Mesendoderm (in vitro differentiated cells): ENCODE measurements around the gene PDK2.

Source experiments
- DNase-seq: peaks from one replicate; pipeline ENCODE4 v3.0.0; 2013
- H2AK5ac ChIP-seq: 2 replicates; pipeline ENCODE4 v1.6.1; 2013; ENCODE audit warnings: low read length, inconsistent platforms
- H2BK120ac ChIP-seq: 2 replicates; pipeline ENCODE4 v1.6.1; 2013; ENCODE audit warnings: low read depth, mild to moderate bottlenecking, low read length, moderate library complexity, mixed read lengths
- H2BK15ac ChIP-seq: replicated peaks from 2 replicates; pipeline ENCODE4 v1.6.1; 2013; ENCODE audit warnings: low read depth, mild to moderate bottlenecking, moderate library complexity
- H2BK5ac ChIP-seq: 2 replicates; pipeline ENCODE4 v1.6.1; 2013; ENCODE audit warnings: low read length, inconsistent platforms
- H3K18ac ChIP-seq: 2 replicates; pipeline ENCODE4 v1.6.1; 2013; ENCODE audit warnings: mild to moderate bottlenecking, low read length, mixed read lengths
- H3K23ac ChIP-seq: one replicate; pipeline ENCODE4 v1.6.1; 2013; ENCODE audit warnings: low read length
- H3K27ac ChIP-seq: 2 replicates; pipeline ENCODE4 v1.5.1; 2013; ENCODE audit warnings: low read depth, mild to moderate bottlenecking, inconsistent platforms, low read length, moderate library complexity
- H3K27me3 ChIP-seq: 2 replicates; pipeline ENCODE4 v1.6.1; 2013; ENCODE audit warnings: low read length, control low read depth, mild to moderate bottlenecking, inconsistent platforms; ENCODE audit not compliant: insufficient read depth, poor library complexity
- H3K36me3 ChIP-seq: 2 replicates; pipeline ENCODE4 v1.6.1; 2013; ENCODE audit warnings: low read length, inconsistent platforms; ENCODE audit not compliant: control insufficient read depth, insufficient read depth
- H3K4ac ChIP-seq: one replicate; pipeline ENCODE4 v1.6.1; 2013; ENCODE audit warnings: low read depth, mild to moderate bottlenecking, low read length, moderate library complexity
- H3K4me1 ChIP-seq: 2 replicates; pipeline ENCODE4 v1.6.1; 2013; ENCODE audit warnings: low read depth, low read length, inconsistent platforms; ENCODE audit not compliant: control insufficient read depth
- H3K4me2 ChIP-seq: 2 replicates; pipeline ENCODE4 v1.6.1; 2013; ENCODE audit warnings: low read length
- H3K4me3 ChIP-seq: 2 replicates; pipeline ENCODE4 v1.5.1; 2013; ENCODE audit warnings: mild to moderate bottlenecking, low read length
- H3K56ac ChIP-seq: one replicate; pipeline ENCODE4 v1.6.1; 2013; ENCODE audit warnings: low read length
- H3K79me1 ChIP-seq: 2 replicates; pipeline ENCODE4 v1.6.1; 2013; ENCODE audit warnings: low read length, inconsistent platforms
- H3K79me2 ChIP-seq: 2 replicates; pipeline ENCODE4 v1.6.1; 2013; ENCODE audit warnings: mild to moderate bottlenecking, low read length; ENCODE audit not compliant: control insufficient read depth, insufficient read depth
- H3K9ac ChIP-seq: 2 replicates; pipeline ENCODE4 v1.6.1; 2013; ENCODE audit warnings: low read length, inconsistent platforms
- H4K5ac ChIP-seq: one replicate; pipeline ENCODE4 v1.6.1; 2013; ENCODE audit warnings: low read length
- H4K8ac ChIP-seq: one replicate; pipeline ENCODE4 v1.6.1; 2013; ENCODE audit warnings: low read depth, mild to moderate bottlenecking, control low read depth, low read length, moderate library complexity
- WGBS: extraction: QIAGEN DNeasy Blood & Tissue Kit; methylation state at CpG from one replicate; pipeline ENCODE4 v1.1.7; 2013; ENCODE audit warnings: low lambda C conversion rate, missing lambda C conversion rate; ENCODE audit not compliant: insufficient coverage; ENCODE audit errors: extremely low coverage; 5-methylcytosine and 5-hydroxymethylcytosine counted together

The PDK2 gene

DNA sequence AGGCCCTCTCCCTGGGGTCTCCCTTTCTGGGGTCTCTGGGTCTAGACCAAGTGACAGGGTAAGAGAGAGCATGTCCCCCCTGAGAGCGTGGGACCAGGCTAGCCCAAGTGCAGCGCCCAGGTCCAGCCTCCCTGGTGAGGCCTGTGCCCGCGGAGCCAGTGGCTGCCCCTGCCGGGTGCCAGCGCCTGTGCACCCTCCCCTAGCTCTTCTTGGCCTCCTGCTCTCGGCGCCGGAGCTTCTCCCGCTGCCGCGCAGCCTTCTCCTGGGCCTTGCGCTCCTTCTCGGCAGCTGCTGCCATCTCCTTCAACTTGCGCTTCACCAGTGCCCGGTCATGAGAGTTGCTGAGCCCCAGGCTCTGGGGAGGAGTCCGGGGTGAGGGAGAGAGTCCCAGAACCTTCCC lies 17.5 kb downstream of the PDK2 start:
- H4K5ac ChIP-seq, result no peak overlapping the region
- H3K56ac ChIP-seq, result no peak overlapping the region
- H3K4me3 ChIP-seq, result no peak overlapping the region
- no peak overlapping the region for H2BK5ac ChIP-seq
- H3K79me2 ChIP-seq, result no peaks in the 10 kb centered on the region
- H3K27ac ChIP-seq, result no peak overlapping the region
- H2AK5ac ChIP-seq, result no peak overlapping the region
- no peak overlapping the region for H3K23ac ChIP-seq
- no CpG with 5 or more reads among the region's 17 CpGs for WGBS
- no peak overlapping the region for H3K18ac ChIP-seq
- no peak overlapping the region for H3K4ac ChIP-seq
- no peak overlapping the region for H4K8ac ChIP-seq
- no peaks in the 10 kb centered on the region for H3K79me1 ChIP-seq
- no peak overlapping the region for H3K4me2 ChIP-seq
- no peaks in the 10 kb centered on the region for H3K36me3 ChIP-seq
- H2BK120ac ChIP-seq, result no peak overlapping the region
- H3K9ac ChIP-seq, result no peak overlapping the region
- no peaks in the 10 kb centered on the region for H3K27me3 ChIP-seq
- peaks cover 2% of the 10 kb centered on the region for H3K4me1 ChIP-seq
- no peak overlapping the region for H2BK15ac ChIP-seq
- DNase-seq, result no peak

DNA sequence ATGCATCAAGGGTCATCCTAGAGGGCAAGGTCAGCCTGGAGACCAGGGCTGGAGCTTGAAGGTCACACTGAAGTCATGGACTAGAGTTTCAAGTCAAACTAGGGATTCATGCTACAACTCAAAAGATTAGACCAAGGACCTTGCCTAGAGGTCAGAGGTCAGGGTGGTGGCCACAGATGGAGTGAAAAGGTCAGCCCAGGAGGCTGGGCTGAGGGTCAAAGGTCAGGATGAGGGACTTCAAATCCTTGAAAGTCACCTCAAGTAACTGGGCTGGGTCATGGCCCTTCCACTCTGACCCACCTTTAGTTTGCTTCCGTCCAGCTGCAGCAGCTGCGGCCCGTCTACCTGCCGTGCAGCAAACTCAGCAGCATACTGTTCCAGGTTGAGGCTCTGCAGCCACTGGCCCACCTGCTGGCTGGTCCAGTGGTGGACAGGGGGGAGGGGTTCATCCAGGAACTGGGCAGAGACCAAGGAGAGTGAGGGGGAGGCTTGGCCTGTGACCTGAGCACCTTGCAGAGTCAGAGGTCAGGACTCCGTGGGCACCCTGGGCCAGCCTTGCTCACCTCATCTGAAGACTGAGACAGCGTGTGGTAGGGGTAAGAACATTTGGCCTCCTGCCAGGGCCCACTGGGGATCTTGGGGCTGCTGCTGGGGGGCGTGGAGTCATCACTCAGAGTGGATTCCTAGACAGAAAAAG lies 18.6 kb downstream of the PDK2 start:
- no peak overlapping the region for H4K5ac ChIP-seq
- no peak overlapping the region for H3K4ac ChIP-seq
- peak overlapping the region; percentile 34 for H3K56ac ChIP-seq
- no peaks in the 10 kb centered on the region for H3K79me2 ChIP-seq
- no peak overlapping the region for H2BK120ac ChIP-seq
- H3K79me1 ChIP-seq, result no peaks in the 10 kb centered on the region
- no peak overlapping the region for H3K4me3 ChIP-seq
- H2BK15ac ChIP-seq, result no peak overlapping the region
- H3K18ac ChIP-seq, result no peak overlapping the region
- no peak overlapping the region for H4K8ac ChIP-seq
- H3K27me3 ChIP-seq, result no peaks in the 10 kb centered on the region
- no peak overlapping the region for H3K27ac ChIP-seq
- no peaks in the 10 kb centered on the region for H3K36me3 ChIP-seq
- no peak overlapping the region for H3K23ac ChIP-seq
- H2BK5ac ChIP-seq, result no peak overlapping the region
- no peak overlapping the region for H3K9ac ChIP-seq
- no peak for DNase-seq
- H3K4me2 ChIP-seq, result no peak overlapping the region
- H3K4me1 ChIP-seq, result peaks cover 2% of the 10 kb centered on the region
- no CpG with 5 or more reads among the region's 7 CpGs for WGBS
- no peak overlapping the region for H2AK5ac ChIP-seq

GRCh38 chr17:50114401-50114800 lies 19.2 kb downstream of the PDK2 start:
- H3K4me1 ChIP-seq, result peaks cover 2% of the 10 kb centered on the region
- H4K5ac ChIP-seq, result no peak overlapping the region
- H3K23ac ChIP-seq, result no peak overlapping the region
- WGBS, result no CpG with 5 or more reads among the region's 4 CpGs
- no peak overlapping the region for H2BK15ac ChIP-seq
- no peak overlapping the region for H2BK120ac ChIP-seq
- no peak overlapping the region for H3K9ac ChIP-seq
- no peak overlapping the region for H3K4me2 ChIP-seq
- H3K4ac ChIP-seq, result no peak overlapping the region
- no peaks in the 10 kb centered on the region for H3K79me2 ChIP-seq
- no peak overlapping the region for H3K18ac ChIP-seq
- no peak overlapping the region for H2AK5ac ChIP-seq
- DNase-seq, result no peak
- H3K27ac ChIP-seq, result no peak overlapping the region
- no peak overlapping the region for H3K4me3 ChIP-seq
- no peak overlapping the region for H3K56ac ChIP-seq
- no peak overlapping the region for H4K8ac ChIP-seq
- H3K79me1 ChIP-seq, result no peaks in the 10 kb centered on the region
- no peaks in the 10 kb centered on the region for H3K27me3 ChIP-seq
- no peak overlapping the region for H2BK5ac ChIP-seq
- no peaks in the 10 kb centered on the region for H3K36me3 ChIP-seq

DNA sequence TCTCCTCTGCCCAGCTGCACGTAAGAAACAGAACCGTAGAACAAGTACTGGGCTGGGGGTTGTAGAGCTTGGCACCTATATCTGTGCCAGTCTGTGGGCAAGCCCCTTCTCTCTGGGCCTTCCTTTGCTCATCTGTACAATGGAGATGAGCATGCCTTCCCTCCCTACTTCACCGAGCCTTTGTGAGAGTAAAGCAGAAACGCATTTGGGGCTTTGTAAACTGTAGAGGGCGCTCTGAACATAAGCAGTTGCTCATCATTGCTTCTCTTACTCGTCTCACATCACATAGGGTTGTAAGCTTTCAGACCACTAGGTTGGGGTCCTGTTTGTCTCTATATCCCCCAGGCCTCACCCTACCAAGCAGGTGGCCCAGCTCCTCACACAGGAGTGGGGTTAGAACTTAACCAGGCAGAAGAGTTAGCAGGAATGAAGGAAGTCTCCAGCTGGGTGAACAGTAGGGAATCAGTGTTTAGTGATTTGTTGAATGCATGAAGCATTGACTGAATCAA lies 19.8 kb downstream of the PDK2 start:
- Histone ChIP-seq H3K9ac (no peak overlapping the region), H3K27me3 (no peaks in the 10 kb centered on the region), H3K18ac (no peak overlapping the region), H3K79me2 (no peaks in the 10 kb centered on the region), H3K4me3 (no peak overlapping the region), H3K4me1 (peaks cover 2% of the 10 kb centered on the region), H3K56ac (no peak overlapping the region), H3K36me3 (no peaks in the 10 kb centered on the region), H3K23ac (no peak overlapping the region), H3K4ac (no peak overlapping the region), H2BK120ac (no peak overlapping the region), H3K79me1 (no peaks in the 10 kb centered on the region), H3K4me2 (no peak overlapping the region), H3K27ac (no peak overlapping the region), H2BK15ac (no peak overlapping the region), H2BK5ac (no peak overlapping the region), H4K8ac (no peak overlapping the region), H2AK5ac (no peak overlapping the region), H4K5ac (no peak overlapping the region)
- WGBS, result no CpG with 5 or more reads among the region's 6 CpGs
- peak; percentile 89 for DNase-seq

GRCh38 chr17:50115756-50116155 lies 20.6 kb downstream of the PDK2 start:
- no CpG with 5 or more reads among the region's 17 CpGs for WGBS
- H3K79me2 ChIP-seq, result no peaks in the 10 kb centered on the region
- no peak for DNase-seq
- H3K4ac ChIP-seq, result no peak overlapping the region
- no peak overlapping the region for H3K23ac ChIP-seq
- no peak overlapping the region for H3K56ac ChIP-seq
- no peak overlapping the region for H4K8ac ChIP-seq
- no peaks in the 10 kb centered on the region for H3K79me1 ChIP-seq
- no peak overlapping the region for H3K9ac ChIP-seq
- H3K4me2 ChIP-seq, result no peak overlapping the region
- H2AK5ac ChIP-seq, result no peak overlapping the region
- no peak overlapping the region for H2BK120ac ChIP-seq
- no peaks in the 10 kb centered on the region for H3K36me3 ChIP-seq
- H3K27ac ChIP-seq, result no peak overlapping the region
- no peak overlapping the region for H4K5ac ChIP-seq
- H3K18ac ChIP-seq, result no peak overlapping the region
- no peaks in the 10 kb centered on the region for H3K27me3 ChIP-seq
- H3K4me3 ChIP-seq, result no peak overlapping the region
- no peak overlapping the region for H2BK5ac ChIP-seq
- no peak overlapping the region for H2BK15ac ChIP-seq
- H3K4me1 ChIP-seq, result peaks cover 2% of the 10 kb centered on the region
